ENCODE results near the gene CDH4. TPM values are rescaled to one million over a fixed set of nuclear protein-coding genes. Genes with fewer than 3 reads are reported as not detected.

The CDH4 gene
- total RNA-seq, 1 donor from 2014 or later: 3.2 TPM

- Mint-ChIP-seq H3K9me3 (ENCODE audit: unreplicated experiment) (no peaks in the 10 kb centered on the region), H3K27me3 (ENCODE audit: low read depth, unreplicated experiment) (peaks cover 66% of the 10 kb centered on the region), H3K36me3 (ENCODE audit: low read depth, unreplicated experiment) (no peaks in the 10 kb centered on the region), H3K4me3 (ENCODE audit: unreplicated experiment) (no peak overlapping the region), H3K27ac (ENCODE audit: unreplicated experiment) (no peak overlapping the region), H3K4me1 (ENCODE audit: low read depth, unreplicated experiment) (no peaks in the 10 kb centered on the region)
- H3K79me2 ChIP-seq (ENCODE audit: insufficient read depth, low read length): no peaks in the 10 kb centered on the region
- no peaks in the 10 kb centered on the region for H4K20me1 ChIP-seq (ENCODE audit: insufficient read depth, low read length)
- no peaks in the 10 kb centered on the region for H3K4me1 ChIP-seq (ENCODE audit: insufficient read depth, low read length)
- no peak overlapping the region for H3K27ac ChIP-seq (ENCODE audit: low read depth, low read length)
- H3K36me3 ChIP-seq (ENCODE audit: insufficient read depth, low read length): no peaks in the 10 kb centered on the region
- TF ChIP-seq EZH2 (IDR thresholded peaks at IDR 0.05; ENCODE audit: insufficient read depth, low read length) (no peak), CTCF (IDR thresholded peaks at IDR 0.05; ENCODE audit: insufficient read depth, low read depth, low read length) (no peak)
- no peak overlapping the region for H3K4me2 ChIP-seq (ENCODE audit: low read length)
- no peak overlapping the region for H3K4me3 ChIP-seq (ENCODE audit: insufficient read depth, low read depth, low read length)
- DNase-seq (ENCODE audit: low read depth) (no peak), FAIRE-seq (no peak)
- no peaks in the 10 kb centered on the region for H3K27me3 ChIP-seq (ENCODE audit: insufficient read depth, low read length)
- H3K9ac ChIP-seq (ENCODE audit: low read length): no peak overlapping the region
- H2AFZ ChIP-seq (ENCODE audit: low read depth, low read length): no peak overlapping the region
- H3K9me3 ChIP-seq (ENCODE audit: insufficient read depth, low read depth, low read length): no peaks in the 10 kb centered on the region
These were observed 512.5 kb downstream of the CDH4 start for GRCh38 chr20:61764471-61765025.

GRCh38 chr20:61765081-61765870, 513.2 kb downstream of the CDH4 start:
- no peak overlapping the region for H3K4me3 Mint-ChIP-seq (ENCODE audit: unreplicated experiment)
- H3K9me3 Mint-ChIP-seq (ENCODE audit: unreplicated experiment): no peaks in the 10 kb centered on the region
- Histone ChIP-seq H3K27me3 (ENCODE audit: insufficient read depth, low read length) (no peaks in the 10 kb centered on the region), H3K36me3 (ENCODE audit: insufficient read depth, low read length) (no peaks in the 10 kb centered on the region), H4K20me1 (ENCODE audit: insufficient read depth, low read length) (no peaks in the 10 kb centered on the region), H3K79me2 (ENCODE audit: insufficient read depth, low read length) (no peaks in the 10 kb centered on the region), H3K4me3 (ENCODE audit: insufficient read depth, low read depth, low read length) (no peak overlapping the region), H3K4me2 (ENCODE audit: low read length) (no peak overlapping the region), H3K4me1 (ENCODE audit: insufficient read depth, low read length) (no peaks in the 10 kb centered on the region), H3K9me3 (ENCODE audit: insufficient read depth, low read depth, low read length) (no peaks in the 10 kb centered on the region), H3K9ac (ENCODE audit: low read length) (no peak overlapping the region), H3K27ac (ENCODE audit: low read depth, low read length) (no peak overlapping the region), H2AFZ (ENCODE audit: low read depth, low read length) (no peak overlapping the region)
- no peaks in the 10 kb centered on the region for H3K36me3 Mint-ChIP-seq (ENCODE audit: low read depth, unreplicated experiment)
- no peak for FAIRE-seq
- peaks cover 65% of the 10 kb centered on the region for H3K27me3 Mint-ChIP-seq (ENCODE audit: low read depth, unreplicated experiment)
- no peak overlapping the region for H3K27ac Mint-ChIP-seq (ENCODE audit: unreplicated experiment)
- no peaks in the 10 kb centered on the region for H3K4me1 Mint-ChIP-seq (ENCODE audit: low read depth, unreplicated experiment)
- no peak for TF ChIP-seq CTCF (IDR thresholded peaks at IDR 0.05; ENCODE audit: insufficient read depth, low read depth, low read length)
- TF ChIP-seq EZH2 (IDR thresholded peaks at IDR 0.05; ENCODE audit: insufficient read depth, low read length): no peak
- DNase-seq (ENCODE audit: low read depth): no peak

Data from astrocyte (in vitro differentiated cells and primary cell).